Activated T-cell treated with anti-CD3 and anti-CD28 coated beads, Interleukin-2, amount 50 U/mL, for 72 hours (primary cell): Measurements from ENCODE around the gene TMPRSS13. TPM values are rescaled to one million over a fixed set of nuclear protein-coding genes. Genes with fewer than 3 reads are reported as not detected.
A peak's percentile ranks its signal among the peaks of the same experiment; 100 is the strongest.

ENCODE experiments used
- ATAC-seq, 2 donors: fragments of 150-1000 bp; cut with Tn5 transposase; replicated peaks in 1 of 2; 2 replicates each; pipeline ENCODE4 v1.10.0; 2021; ENCODE audit warnings: moderate library complexity in 2 of 2, mild to moderate bottlenecking in 1 of 2
- DNase-seq, 2 donors: peaks; one replicate each; pipeline ENCODE4 v3.0.0; 2021 to 2022; ENCODE audit warnings: mixed read lengths in 1 of 2
- H3K27ac Mint-ChIP-seq: one replicate; pipeline ENCODE4 v1.8.0; 2022; ENCODE audit warnings: mild to moderate bottlenecking, moderate library complexity, mixed read lengths
- H3K27me3 Mint-ChIP-seq: one replicate; pipeline ENCODE4 v1.8.0; 2022; ENCODE audit warnings: low read depth, mixed read lengths
- H3K36me3 Mint-ChIP-seq, 2 donors: one replicate each; pipeline ENCODE4 v1.8.0; 2022; ENCODE audit warnings: mixed read lengths in 2 of 2, mild to moderate bottlenecking in 1 of 2; ENCODE audit not compliant: insufficient read depth in 2 of 2
- H3K4me1 Mint-ChIP-seq: one replicate; pipeline ENCODE4 v1.8.0; 2022; ENCODE audit warnings: low read depth, mixed read lengths
- H3K4me3 Mint-ChIP-seq, 2 donors: one replicate each; pipeline ENCODE4 v1.8.0; 2022; ENCODE audit warnings: mild to moderate bottlenecking in 2 of 2, mixed read lengths in 2 of 2, moderate library complexity in 2 of 2
- H3K9me3 Mint-ChIP-seq, 2 donors: one replicate each; pipeline ENCODE4 v1.8.0; 2022; ENCODE audit warnings: mixed read lengths in 2 of 2
- total RNA-seq, 2 donors: library from RNA; stranded (reverse); gene quantifications; one replicate each; pipeline ENCODE4 v1.2.3, GENCODE V29; 2022

The TMPRSS13 gene
- total RNA-seq, 2 donors from 2014 or later: 3.0 to 3.2 TPM

- no peak for DNase-seq
- Mint-ChIP-seq H3K4me1 (no peaks in the 10 kb centered on the region), H3K36me3 (no peaks in the 10 kb centered on the region), H3K27ac (no peak overlapping the region), H3K9me3 (no peaks in the 10 kb centered on the region), H3K4me3 (no peak overlapping the region), H3K27me3 (peaks cover 6% of the 10 kb centered on the region)
- no peak for ATAC-seq
Measured at GRCh38 chr11:117901601-117902000, 27.6 kb downstream of the TMPRSS13 start.

GRCh38 chr11:117900720-117901440 is 28.3 kb downstream of the TMPRSS13 start:
- Mint-ChIP-seq H3K27me3 (peaks cover 10% of the 10 kb centered on the region), H3K9me3 (no peaks in the 10 kb centered on the region), H3K4me3 (no peak overlapping the region), H3K4me1 (no peaks in the 10 kb centered on the region), H3K27ac (no peak overlapping the region), H3K36me3 (no peaks in the 10 kb centered on the region)
- no peak for ATAC-seq
- no peak for DNase-seq

- peaks cover 10% of the 10 kb centered on the region for H3K27me3 Mint-ChIP-seq
- DNase-seq (no peak), ATAC-seq (no peak)
- no peaks in the 10 kb centered on the region for H3K9me3 Mint-ChIP-seq
- H3K4me3 Mint-ChIP-seq: no peak overlapping the region
- no peaks in the 10 kb centered on the region for H3K36me3 Mint-ChIP-seq
- H3K4me1 Mint-ChIP-seq: no peaks in the 10 kb centered on the region
- no peak overlapping the region for H3K27ac Mint-ChIP-seq
Measured at GRCh38 chr11:117900121-117900648, 29.0 kb downstream of the TMPRSS13 start.

GRCh38 chr11:117898059-117898458 is 31.1 kb downstream of the TMPRSS13 start:
- Mint-ChIP-seq H3K4me1 (no peaks in the 10 kb centered on the region), H3K27me3 (peaks cover 10% of the 10 kb centered on the region), H3K36me3 (no peaks in the 10 kb centered on the region), H3K9me3 (peaks cover 0 to 3% of the 10 kb centered on the region in 2 donors), H3K27ac (no peak overlapping the region), H3K4me3 (no peak overlapping the region)
- ATAC-seq: no peak
- no peak for DNase-seq

- Mint-ChIP-seq H3K27ac (no peak overlapping the region), H3K36me3 (peaks cover 0 to 2% of the 10 kb centered on the region in 2 donors), H3K9me3 (peaks cover 0 to 8% of the 10 kb centered on the region in 2 donors), H3K4me3 (no peak overlapping the region), H3K4me1 (no peaks in the 10 kb centered on the region), H3K27me3 (peaks cover 21% of the 10 kb centered on the region)
- DNase-seq: no peak
- no peak for ATAC-seq
Measured at GRCh38 chr11:117892651-117893050, 36.6 kb downstream of the TMPRSS13 start.

GRCh38 chr11:117891362-117891761 is 37.8 kb downstream of the TMPRSS13 start:
- H3K4me3 Mint-ChIP-seq: no peak overlapping the region
- ATAC-seq (no peak), DNase-seq (no peak)
- H3K9me3 Mint-ChIP-seq: peaks cover 0 to 8% of the 10 kb centered on the region in 2 donors
- no peaks in the 10 kb centered on the region for H3K4me1 Mint-ChIP-seq
- no peak overlapping the region for H3K27ac Mint-ChIP-seq
- peaks cover 0 to 2% of the 10 kb centered on the region in 2 donors for H3K36me3 Mint-ChIP-seq
- peaks cover 13% of the 10 kb centered on the region for H3K27me3 Mint-ChIP-seq

GRCh38 chr11:117888139-117888566 is 41.0 kb downstream of the TMPRSS13 start:
- H3K36me3 Mint-ChIP-seq: peaks cover 0 to 2% of the 10 kb centered on the region in 2 donors
- no peak overlapping the region for H3K4me3 Mint-ChIP-seq
- H3K27ac Mint-ChIP-seq: no peak overlapping the region
- H3K4me1 Mint-ChIP-seq: peaks cover 6% of the 10 kb centered on the region
- DNase-seq (no peak), ATAC-seq (no peak)
- peaks cover 0 to 6% of the 10 kb centered on the region in 2 donors for H3K9me3 Mint-ChIP-seq
- H3K27me3 Mint-ChIP-seq: peaks cover 12% of the 10 kb centered on the region

- Mint-ChIP-seq H3K27ac (no peak overlapping the region), H3K4me1 (peaks cover 6% of the 10 kb centered on the region), H3K27me3 (peaks cover 12% of the 10 kb centered on the region), H3K4me3 (no peak overlapping the region), H3K9me3 (peaks cover 0 to 4% of the 10 kb centered on the region in 2 donors), H3K36me3 (peaks cover 0 to 2% of the 10 kb centered on the region in 2 donors)
- ATAC-seq: no peak
- no peak for DNase-seq
Measured at GRCh38 chr11:117887431-117888138, 41.6 kb downstream of the TMPRSS13 start.

GRCh38 chr11:117885777-117886176 is 43.4 kb downstream of the TMPRSS13 start:
- DNase-seq: no peak
- Mint-ChIP-seq H3K9me3 (peaks cover 0 to 2% of the 10 kb centered on the region in 2 donors), H3K4me1 (peaks cover 6% of the 10 kb centered on the region), H3K27me3 (peaks cover 21% of the 10 kb centered on the region), H3K27ac (no peak overlapping the region), H3K4me3 (no peak overlapping the region), H3K36me3 (peaks cover 0 to under 1% of the 10 kb centered on the region in 2 donors)
- no peak for ATAC-seq

- Mint-ChIP-seq H3K4me3 (no peak overlapping the region), H3K36me3 (no peaks in the 10 kb centered on the region), H3K27ac (no peak overlapping the region), H3K27me3 (peaks cover 29% of the 10 kb centered on the region), H3K9me3 (peaks cover 0 to 2% of the 10 kb centered on the region in 2 donors), H3K4me1 (peaks cover 6% of the 10 kb centered on the region)
- ATAC-seq: peak; percentile 52 to 62
- no peak for DNase-seq
Measured at GRCh38 chr11:117884994-117885393, 44.2 kb downstream of the TMPRSS13 start.

- ATAC-seq (no peak), DNase-seq (no peak)
- peaks cover 33% of the 10 kb centered on the region for H3K27me3 Mint-ChIP-seq
- H3K4me3 Mint-ChIP-seq: no peak overlapping the region
- H3K36me3 Mint-ChIP-seq: no peaks in the 10 kb centered on the region
- H3K4me1 Mint-ChIP-seq: peaks cover 6% of the 10 kb centered on the region
- H3K27ac Mint-ChIP-seq: no peak overlapping the region
- no peaks in the 10 kb centered on the region for H3K9me3 Mint-ChIP-seq
Measured at GRCh38 chr11:117883063-117883462, 46.1 kb downstream of the TMPRSS13 start.

GRCh38 chr11:117882311-117882905 is 46.8 kb downstream of the TMPRSS13 start:
- H3K4me3 Mint-ChIP-seq: no peak overlapping the region
- no peaks in the 10 kb centered on the region for H3K36me3 Mint-ChIP-seq
- DNase-seq: no peak
- H3K27ac Mint-ChIP-seq: no peak overlapping the region
- H3K27me3 Mint-ChIP-seq: peaks cover 36% of the 10 kb centered on the region
- H3K4me1 Mint-ChIP-seq: peaks cover 6% of the 10 kb centered on the region
- no peaks in the 10 kb centered on the region for H3K9me3 Mint-ChIP-seq
- ATAC-seq: no peak

- Mint-ChIP-seq H3K4me1 (peaks cover 13% of the 10 kb centered on the region), H3K36me3 (no peaks in the 10 kb centered on the region), H3K27ac (no peak overlapping the region), H3K27me3 (peaks cover 45% of the 10 kb centered on the region), H3K9me3 (no peaks in the 10 kb centered on the region), H3K4me3 (no peak overlapping the region)
- no peak for ATAC-seq
- no peak for DNase-seq
Measured at GRCh38 chr11:117881217-117881616, 48.0 kb downstream of the TMPRSS13 start.
